Measurements from ENCODE around the gene RSBN1.

The RSBN1 gene

GRCh38 chr1:113802367-113803007 lies 9.8 kb downstream of the RSBN1 start:
- H3K9ac ChIP-seq (ENCODE audit: low read length) = no peak overlapping the region
- no peak overlapping the region for H3K4me2 ChIP-seq (ENCODE audit: low read depth, low read length, poor library complexity, severe bottlenecking)
- no peaks in the 10 kb centered on the region for H3K9me2 ChIP-seq (replicated peaks; ENCODE audit: insufficient read depth, low read length)
- peaks cover 4% of the 10 kb centered on the region; the same call in 1 of the 2 replicates for H3K36me3 ChIP-seq (ENCODE audit: low read length)
- no peaks in the 10 kb centered on the region for H3K9me3 ChIP-seq (ENCODE audit: insufficient read depth, low read length)
- no peak overlapping the region for H3K4me3 ChIP-seq (ENCODE audit: insufficient read depth, low read length, poor library complexity, severe bottlenecking)
- no peak overlapping the region for H2AFZ ChIP-seq (ENCODE audit: low read depth, low read length, severe bottlenecking)
- H4K20me1 ChIP-seq (ENCODE audit: low read depth, low read length) = peaks cover 8% of the 10 kb centered on the region
- H3K27ac ChIP-seq (ENCODE audit: low read depth, low read length) = no peak overlapping the region
- H3K27me3 ChIP-seq (ENCODE audit: low read length) = no peaks in the 10 kb centered on the region
- H3F3A ChIP-seq (ENCODE audit: insufficient read depth) = no peaks in the 10 kb centered on the region
- peaks cover 94% of the 10 kb centered on the region for H3K79me2 ChIP-seq (ENCODE audit: insufficient read depth, low read length)
- TF ChIP-seq CTCF (IDR thresholded peaks at IDR 0.05; ENCODE audit: insufficient read depth, low read length, poor library complexity, severe bottlenecking) (no peak), EZH2phosphoT487 (conservative IDR thresholded peaks at IDR 0.05; ENCODE audit: low read length) (no peak)

DNA sequence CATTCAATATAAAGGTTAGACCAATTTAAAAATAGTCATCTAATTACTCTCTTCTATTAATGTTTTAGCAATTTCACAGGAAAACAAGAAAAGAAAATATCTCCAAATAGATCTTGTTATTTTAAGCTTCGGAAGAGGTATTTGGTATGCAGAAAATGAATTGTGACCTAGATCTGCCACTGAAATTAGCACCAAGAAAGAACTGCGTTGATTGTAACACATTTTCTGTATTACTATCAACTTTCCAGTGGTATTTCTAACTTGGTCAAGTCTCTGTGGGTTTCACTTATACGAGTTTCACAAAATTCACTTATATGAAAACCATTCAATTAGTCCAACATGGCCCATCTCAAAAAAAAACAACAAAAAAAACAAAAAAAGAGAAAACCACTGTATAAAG lies 11.8 kb downstream of the RSBN1 start:
- Histone ChIP-seq H3F3A (ENCODE audit: insufficient read depth) (no peaks in the 10 kb centered on the region), H3K27ac (ENCODE audit: low read depth, low read length) (no peak overlapping the region), H3K9me2 (replicated peaks; ENCODE audit: insufficient read depth, low read length) (no peaks in the 10 kb centered on the region), H3K27me3 (ENCODE audit: low read length) (no peaks in the 10 kb centered on the region), H3K36me3 (ENCODE audit: low read length) (peaks cover 17% of the 10 kb centered on the region; the same call in 1 of the 2 replicates), H3K9me3 (ENCODE audit: insufficient read depth, low read length) (no peaks in the 10 kb centered on the region), H3K4me3 (ENCODE audit: insufficient read depth, low read length, poor library complexity, severe bottlenecking) (no peak overlapping the region), H4K20me1 (ENCODE audit: low read depth, low read length) (peaks cover 8% of the 10 kb centered on the region), H2AFZ (ENCODE audit: low read depth, low read length, severe bottlenecking) (no peak overlapping the region), H3K4me2 (ENCODE audit: low read depth, low read length, poor library complexity, severe bottlenecking) (no peak overlapping the region), H3K79me2 (ENCODE audit: insufficient read depth, low read length) (peaks cover 74% of the 10 kb centered on the region), H3K9ac (ENCODE audit: low read length) (no peak overlapping the region)
- TF ChIP-seq CTCF (IDR thresholded peaks at IDR 0.05; ENCODE audit: insufficient read depth, low read length, poor library complexity, severe bottlenecking) (no peak), EZH2phosphoT487 (conservative IDR thresholded peaks at IDR 0.05; ENCODE audit: low read length) (no peak)

DNA sequence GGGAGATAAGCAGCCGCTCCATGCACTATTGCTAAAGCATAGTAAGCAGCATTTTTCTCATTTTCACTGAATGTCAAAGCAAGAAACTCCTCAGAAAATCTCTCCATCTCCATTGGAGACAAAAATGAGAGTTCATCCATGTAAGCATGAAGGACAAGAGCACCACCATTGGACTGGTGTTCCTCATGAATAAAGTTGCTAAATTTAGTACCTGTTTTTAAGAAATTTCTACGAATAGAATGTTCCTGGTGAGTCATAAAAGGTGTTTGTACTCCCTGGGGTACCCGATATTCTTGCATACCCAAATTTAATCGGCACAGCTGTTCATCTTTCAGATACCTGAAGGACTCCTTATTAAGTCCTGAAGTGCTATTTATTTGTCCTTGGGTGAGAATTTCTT lies 14.8 kb downstream of the RSBN1 start:
- TF ChIP-seq CTCF (IDR thresholded peaks at IDR 0.05; ENCODE audit: insufficient read depth, low read length, poor library complexity, severe bottlenecking) = no peak
- no peak for TF ChIP-seq EZH2phosphoT487 (conservative IDR thresholded peaks at IDR 0.05; ENCODE audit: low read length)
- peaks cover 49% of the 10 kb centered on the region for H3K79me2 ChIP-seq (ENCODE audit: insufficient read depth, low read length)
- no peaks in the 10 kb centered on the region for H3K9me3 ChIP-seq (ENCODE audit: insufficient read depth, low read length)
- H4K20me1 ChIP-seq (ENCODE audit: low read depth, low read length) = peaks cover 8% of the 10 kb centered on the region; the same call in 1 of the 2 replicates
- H3K4me2 ChIP-seq (ENCODE audit: low read depth, low read length, poor library complexity, severe bottlenecking) = no peak overlapping the region
- H3F3A ChIP-seq (ENCODE audit: insufficient read depth) = no peaks in the 10 kb centered on the region
- no peak overlapping the region for H3K4me3 ChIP-seq (ENCODE audit: insufficient read depth, low read length, poor library complexity, severe bottlenecking)
- H3K27me3 ChIP-seq (ENCODE audit: low read length) = no peaks in the 10 kb centered on the region
- H3K9ac ChIP-seq (ENCODE audit: low read length) = no peak overlapping the region
- H3K9me2 ChIP-seq (replicated peaks; ENCODE audit: insufficient read depth, low read length) = no peaks in the 10 kb centered on the region
- no peak overlapping the region for H2AFZ ChIP-seq (ENCODE audit: low read depth, low read length, severe bottlenecking)
- no peak overlapping the region for H3K27ac ChIP-seq (ENCODE audit: low read depth, low read length)
- H3K36me3 ChIP-seq (ENCODE audit: low read length) = peaks cover 26% of the 10 kb centered on the region; the same call in 1 of the 2 replicates
